Karpas-422 (cell line): Measurements from ENCODE around the gene BPTF. TPM values are rescaled to one million over a fixed set of nuclear protein-coding genes. Genes with fewer than 3 reads are reported as not detected.
A peak's percentile ranks its signal among the peaks of the same experiment; 100 is the strongest.
"Not testable (repeated sequence)": the region's sequence is repeated elsewhere in the genome, so short reads cannot be mapped to it uniquely, and the experiment has no call there.

Experiments used
- DNase-seq: peaks from one replicate; pipeline ENCODE4 v3.0.0-alpha.2; 2015
- H2AFZ ChIP-seq: fragments of 200-600 bp; sonication (generic); 2 replicates; pipeline ENCODE4 v1.6.1; 2014; ENCODE audit warnings: antibody characterized with exemption, low read length, mixed read lengths
- H3K27ac ChIP-seq: fragments of 200-600 bp; sonication (generic); 2 replicates; pipeline ENCODE4 v1.5.1; 2014; ENCODE audit warnings: mild to moderate bottlenecking, low read length, moderate library complexity
- H3K27me3 ChIP-seq: fragments of 200-600 bp; sonication (generic); 2 replicates; pipeline ENCODE4 v1.6.1; 2014; ENCODE audit warnings: low read length, mixed read lengths
- H3K36me3 ChIP-seq: fragments of 200-600 bp; sonication (generic); 2 replicates; pipeline ENCODE4 v1.6.1; 2014; ENCODE audit warnings: low read length, mixed read lengths; ENCODE audit not compliant: insufficient read depth
- H3K4me1 ChIP-seq: fragments of 200-600 bp; sonication (generic); 2 replicates; pipeline ENCODE4 v1.6.1; 2014; ENCODE audit warnings: mild to moderate bottlenecking, low read length, mixed read lengths
- H3K4me2 ChIP-seq: fragments of 200-600 bp; sonication (generic); 2 replicates; pipeline ENCODE4 v1.6.1; 2014; ENCODE audit warnings: low read length, low read depth, mild to moderate bottlenecking; ENCODE audit not compliant: poor library complexity, severe bottlenecking
- H3K4me3 ChIP-seq: fragments of 200-600 bp; sonication (generic); 2 replicates; pipeline ENCODE4 v1.5.1; 2014; ENCODE audit warnings: mild to moderate bottlenecking, antibody characterized with exemption, low read length, mixed read lengths
- H3K79me2 ChIP-seq: fragments of 200-600 bp; sonication (generic); 2 replicates; pipeline ENCODE4 v1.6.1; 2014; ENCODE audit warnings: mild to moderate bottlenecking, low read length, mixed read lengths
- H3K9ac ChIP-seq: fragments of 200-600 bp; sonication (generic); 2 replicates; pipeline ENCODE4 v1.6.0; 2014; ENCODE audit warnings: low read length
- H3K9me2 ChIP-seq: fragments of 200-600 bp; sonication (generic), shearing (Covaris generic); replicated peaks from 2 replicates; pipeline ENCODE4 v1.6.0; 2014; ENCODE audit warnings: mild to moderate bottlenecking, low read length, moderate library complexity; ENCODE audit not compliant: insufficient read depth
- H3K9me3 ChIP-seq: fragments of 300-700, 200-600 bp; sonication (generic); 2 replicates; pipeline ENCODE4 v1.6.1; 2014; ENCODE audit warnings: low read length, mixed read lengths
- H4K20me1 ChIP-seq: fragments of 200-600 bp; sonication (generic); 2 replicates; pipeline ENCODE4 v1.6.1; 2014; ENCODE audit warnings: mild to moderate bottlenecking, antibody characterized with exemption, low read length, low read depth; ENCODE audit not compliant: insufficient read depth
- total RNA-seq: library from RNA; depleted of rRNA; stranded (reverse); fragments of >200 nt; shearing (Covaris generic); gene quantifications from 2 replicates; pipeline ENCODE4 v1.2.3, GENCODE V29; 2014; ENCODE audit warnings: low replicate concordance

BPTF gene
- total RNA-seq, 1 experiment from 2014 or later = 310 TPM

- peaks cover 36% of the 10 kb centered on the region for H3K4me1 ChIP-seq
- no peak overlapping the region for H3K27ac ChIP-seq
- H3K4me3 ChIP-seq = peak overlapping the region; percentile 70
- DNase-seq = no peak
- H3K27me3 ChIP-seq = no peaks in the 10 kb centered on the region
- peak overlapping the region; percentile 92 for H3K9ac ChIP-seq
- H3K79me2 ChIP-seq = peaks cover 6% of the 10 kb centered on the region
- H4K20me1 ChIP-seq = no peaks in the 10 kb centered on the region
- H3K9me3 ChIP-seq = no peaks in the 10 kb centered on the region
- 0 out of 2 replicates have a peak, but pooled peaks cover 2% of the 10 kb centered on the region for H3K36me3 ChIP-seq
- no peak overlapping the region for H2AFZ ChIP-seq
- no peaks in the 10 kb centered on the region for H3K9me2 ChIP-seq
- H3K4me2 ChIP-seq = peak overlapping the region; percentile 82
Observed at GRCh38 chr17:67994817-67995569, 169.7 kb downstream of the BPTF start.

GRCh38 chr17:67995570-67996263 is 170.4 kb downstream of the BPTF start:
- Histone ChIP-seq H3K79me2 (peaks cover 6% of the 10 kb centered on the region), H3K4me1 (peaks cover 36% of the 10 kb centered on the region), H4K20me1 (no peaks in the 10 kb centered on the region), H3K27ac (no peak overlapping the region), H3K27me3 (no peaks in the 10 kb centered on the region), H3K9me3 (no peaks in the 10 kb centered on the region), H3K36me3 (0 out of 2 replicates have a peak, but pooled peaks cover 2% of the 10 kb centered on the region), H3K4me2 (peak overlapping the region; percentile 82), H3K9ac (peak overlapping the region; percentile 92), H3K9me2 (no peaks in the 10 kb centered on the region), H3K4me3 (peak overlapping the region; percentile 70), H2AFZ (no peak overlapping the region)
- DNase-seq = peak; percentile 60

- Histone ChIP-seq H3K4me3 (peak within 1 kb of the TSS; percentile 70), H3K4me1 (peaks cover 35% of the 10 kb centered on the region), H3K4me2 (peak within 1 kb of the TSS; percentile 82), H3K9ac (peak within 1 kb of the TSS; percentile 92)
- H3K9me2 ChIP-seq, DNase-seq, H3K36me3 ChIP-seq, H3K27me3 ChIP-seq, H2AFZ ChIP-seq, H3K79me2 ChIP-seq, H3K9me3 ChIP-seq, H3K27ac ChIP-seq, H4K20me1 ChIP-seq: not testable (repeated sequence)
Observed at GRCh38 chr17:67996301-67997171, 171.2 kb downstream of the BPTF start, which contains the start of gene C17orf58. Gene C17orf58, minus strand, starts transcription at chr17:67996469. Its CDS starts 271 bp downstream, at chr17:67996198.

- DNase-seq = no peak
- H3K79me2 ChIP-seq = no peaks in the 10 kb centered on the region; the same call in 1 of the 2 replicates
- no peak overlapping the region for H3K4me2 ChIP-seq
- H3K36me3 ChIP-seq = no peaks in the 10 kb centered on the region
- H3K9me2 ChIP-seq = no peaks in the 10 kb centered on the region
- no peak overlapping the region for H2AFZ ChIP-seq
- H3K27me3 ChIP-seq = no peaks in the 10 kb centered on the region
- H3K4me1 ChIP-seq = peaks cover 23% of the 10 kb centered on the region
- no peak overlapping the region for H3K27ac ChIP-seq
- H4K20me1 ChIP-seq = no peaks in the 10 kb centered on the region
- H3K4me3 ChIP-seq = no peak overlapping the region
- no peaks in the 10 kb centered on the region for H3K9me3 ChIP-seq
- H3K9ac ChIP-seq = no peak overlapping the region
Observed at GRCh38 chr17:67998466-67998865, 173.2 kb downstream of the BPTF start.

GRCh38 chr17:67999291-67999911 is 174.1 kb downstream of the BPTF start:
- H3K36me3 ChIP-seq = no peaks in the 10 kb centered on the region
- peaks cover 23% of the 10 kb centered on the region for H3K4me1 ChIP-seq
- H3K9me2 ChIP-seq = no peaks in the 10 kb centered on the region
- no peak for DNase-seq
- no peak overlapping the region for H2AFZ ChIP-seq
- H3K27ac ChIP-seq = no peak overlapping the region
- H3K4me2 ChIP-seq = no peak overlapping the region
- H3K4me3 ChIP-seq = no peak overlapping the region
- no peaks in the 10 kb centered on the region for H4K20me1 ChIP-seq
- no peaks in the 10 kb centered on the region for H3K27me3 ChIP-seq
- H3K9ac ChIP-seq = no peak overlapping the region
- H3K79me2 ChIP-seq = no peaks in the 10 kb centered on the region
- H3K9me3 ChIP-seq = no peaks in the 10 kb centered on the region

GRCh38 chr17:68004201-68004600 is 178.9 kb downstream of the BPTF start:
- Histone ChIP-seq H4K20me1 (no peaks in the 10 kb centered on the region), H3K9ac (no peak overlapping the region), H3K4me1 (peaks cover 3% of the 10 kb centered on the region; the same call in 1 of the 2 replicates), H2AFZ (no peak overlapping the region), H3K27me3 (no peaks in the 10 kb centered on the region), H3K9me2 (no peaks in the 10 kb centered on the region), H3K9me3 (no peaks in the 10 kb centered on the region), H3K27ac (no peak overlapping the region), H3K79me2 (no peaks in the 10 kb centered on the region), H3K36me3 (no peaks in the 10 kb centered on the region), H3K4me2 (no peak overlapping the region), H3K4me3 (no peak overlapping the region)
- DNase-seq = no peak

- H3K36me3 ChIP-seq = no peaks in the 10 kb centered on the region
- no peaks in the 10 kb centered on the region for H3K9me2 ChIP-seq
- H2AFZ ChIP-seq = no peak overlapping the region
- no peaks in the 10 kb centered on the region for H4K20me1 ChIP-seq
- H3K9me3 ChIP-seq = no peaks in the 10 kb centered on the region
- H3K4me3 ChIP-seq = no peak overlapping the region
- no peak overlapping the region for H3K4me2 ChIP-seq
- no peaks in the 10 kb centered on the region for H3K27me3 ChIP-seq
- H3K4me1 ChIP-seq = peaks cover 3% of the 10 kb centered on the region; the same call in 1 of the 2 replicates
- no peak overlapping the region for H3K9ac ChIP-seq
- no peak for DNase-seq
- no peaks in the 10 kb centered on the region for H3K79me2 ChIP-seq
- no peak overlapping the region for H3K27ac ChIP-seq
Observed at GRCh38 chr17:68006797-68007196, 181.5 kb downstream of the BPTF start.
